Stomach (tissue), 9 donors: ENCODE measurements around the gene MGAT5. TPM values are rescaled to one million over a fixed set of nuclear protein-coding genes. Genes with fewer than 3 reads are reported as not detected.

Experiments used
- DNase-seq, 2 donors: peaks; one replicate each; pipeline versions ENCODE4 v3.0.0 to v3.0.0-alpha.2; 2013 to 2019
- H3K27ac ChIP-seq, 5 donors: fragments of 200-600 bp in 4 of 5; sonication (generic) in 4 of 5; one replicate each; pipeline ENCODE4 v1.5.1; 2013 to 2019; ENCODE audit warnings: mild to moderate bottlenecking in 1 of 5, moderate library complexity in 1 of 5
- H3K27me3 ChIP-seq, 3 donors: fragments of 200-600 bp; sonication (generic); one replicate each; pipeline ENCODE4 v1.5.1; 2017 to 2019; ENCODE audit warnings: mixed run types in 1 of 3
- H3K36me3 ChIP-seq, 4 donors: fragments of 200-600 bp; sonication (generic); 1 replicate in 3 of 4; 2 replicates in 1 of 4; pipeline ENCODE4 v1.5.1; 2016 to 2019
- H3K4me1 ChIP-seq, 4 donors: fragments of 200-600 bp; sonication (generic); one replicate each; pipeline ENCODE4 v1.5.1; 2016 to 2019
- H3K4me3 ChIP-seq, 4 donors: fragments of 200-600 bp; sonication (generic) in 3 of 4; one replicate each; pipeline ENCODE4 v1.5.1; 2016 to 2019; ENCODE audit warnings: mild to moderate bottlenecking in 1 of 4
- H3K9me3 ChIP-seq, 4 donors: fragments of 200-600 bp; sonication (generic); one replicate each; pipeline ENCODE4 v1.5.1; 2016 to 2019
- EP300 ChIP-seq: sonication (generic); formaldehyde crosslinking; IDR thresholded peaks from one replicate; pipeline ENCODE4 v1.6.1; 2017; ENCODE audit warnings: antibody characterized with exemption
- POLR2A ChIP-seq, 4 donors: fragments of 450-650 bp; IDR thresholded peaks; one replicate each; pipeline ENCODE4 v1.6.1; 2016; ENCODE audit warnings: antibody characterized with exemption in 4 of 4, control low read depth in 2 of 4, mild to moderate bottlenecking in 1 of 4, moderate library complexity in 1 of 4
- POLR2AphosphoS5 ChIP-seq, 3 donors: sonication (generic); formaldehyde crosslinking; IDR thresholded peaks; one replicate each; pipeline ENCODE4 v1.6.1; 2016; ENCODE audit warnings: antibody characterized with exemption in 3 of 3
- WGBS, 5 donors: extraction: QIAGEN DNeasy Blood & Tissue Kit in 3 of 5; methylation state at CpG; one replicate each; pipeline versions ENCODE4 v1.1.5 to v1.1.7; 2013 to 2018; 5-methylcytosine and 5-hydroxymethylcytosine counted together
- intact Hi-C: fragments of 100-400 bp; cut with DNase I; formaldehyde crosslinking; loops from one replicate; pipeline ENCODE4 v1.15.1; 2023; ENCODE audit warnings: low total_unique reads
- polyA plus RNA-seq, 3 donors: library from polyadenylated mRNA; stranded (reverse); fragments of 200-250 nt; gene quantifications; one replicate each; pipeline ENCODE4 v1.2.3, GENCODE V29; 2013
- total RNA-seq, 5 donors: library from RNA; depleted of rRNA; stranded (reverse); fragments of >200 nt; gene quantifications; one replicate each; pipeline versions ENCODE4 v1.1.0 to v1.2.3, GENCODE V29; 2014 to 2016
- TF ChIP-seq, protein P1 (sequence below), 7 experiments: fragments of 450-650 bp in 4 of 7; fragments of 200-600 bp in 3 of 7; sonication (generic) in 3 of 7; IDR thresholded peaks; one replicate each; pipeline ENCODE4 v1.5.1; 2016 to 2019; ENCODE audit warnings: antibody characterized with exemption in 7 of 7, control low read depth in 2 of 7, mild to moderate bottlenecking in 1 of 7
- donor health status: healthy with polysubstance abuse.
- donor health status: Bipolar disorder and iron deficiency.
- donor health status: healthy.

MGAT5 gene
- total and polyA plus RNA-seq, 8 donors, result 3.9 to 125 (median 46.0) TPM

DNA sequence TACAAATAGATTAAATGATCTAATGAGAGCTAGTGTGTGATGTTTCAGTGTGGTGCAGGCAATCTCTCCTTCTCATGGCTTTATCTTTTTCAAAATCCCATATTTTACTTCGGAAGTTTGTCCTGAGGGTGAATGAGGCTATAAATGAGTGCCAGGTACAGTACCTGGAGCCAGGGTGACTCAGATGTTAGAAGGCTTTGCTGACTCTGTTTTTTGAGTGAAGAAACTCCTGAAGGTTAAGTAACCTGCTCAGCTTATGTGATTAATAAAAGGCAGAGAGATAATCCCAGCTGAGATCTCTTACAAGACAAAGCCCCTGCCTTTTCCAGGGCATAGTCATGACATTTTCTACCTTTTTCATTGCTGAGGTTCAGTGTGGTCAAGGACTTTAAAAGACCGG is 52.6 kb downstream of the MGAT5 start:
- WGBS, 5 donors, result 85 to 93% (median 91%) methylated on average over 2 of the region's 2 CpGs
- intact Hi-C loops, result no loop called here
- no peaks in the 10 kb centered on the region for H3K9me3 ChIP-seq
- no peak for TF ChIP-seq EP300
- TF ChIP-seq POLR2A (IDR thresholded peaks at IDR 0.05), result no peak
- TF ChIP-seq POLR2AphosphoS5 (IDR thresholded peaks at IDR 0.05), result no peak
- TF ChIP-seq, protein P1, sequence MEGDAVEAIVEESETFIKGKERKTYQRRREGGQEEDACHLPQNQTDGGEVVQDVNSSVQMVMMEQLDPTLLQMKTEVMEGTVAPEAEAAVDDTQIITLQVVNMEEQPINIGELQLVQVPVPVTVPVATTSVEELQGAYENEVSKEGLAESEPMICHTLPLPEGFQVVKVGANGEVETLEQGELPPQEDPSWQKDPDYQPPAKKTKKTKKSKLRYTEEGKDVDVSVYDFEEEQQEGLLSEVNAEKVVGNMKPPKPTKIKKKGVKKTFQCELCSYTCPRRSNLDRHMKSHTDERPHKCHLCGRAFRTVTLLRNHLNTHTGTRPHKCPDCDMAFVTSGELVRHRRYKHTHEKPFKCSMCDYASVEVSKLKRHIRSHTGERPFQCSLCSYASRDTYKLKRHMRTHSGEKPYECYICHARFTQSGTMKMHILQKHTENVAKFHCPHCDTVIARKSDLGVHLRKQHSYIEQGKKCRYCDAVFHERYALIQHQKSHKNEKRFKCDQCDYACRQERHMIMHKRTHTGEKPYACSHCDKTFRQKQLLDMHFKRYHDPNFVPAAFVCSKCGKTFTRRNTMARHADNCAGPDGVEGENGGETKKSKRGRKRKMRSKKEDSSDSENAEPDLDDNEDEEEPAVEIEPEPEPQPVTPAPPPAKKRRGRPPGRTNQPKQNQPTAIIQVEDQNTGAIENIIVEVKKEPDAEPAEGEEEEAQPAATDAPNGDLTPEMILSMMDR (IDR thresholded peaks at IDR 0.05), result no peak
- no peaks in the 10 kb centered on the region for H3K36me3 ChIP-seq
- peaks cover 12 to 38% (median 18%) of the 10 kb centered on the region in 4 donors for H3K4me1 ChIP-seq
- H3K27ac ChIP-seq, result no peak overlapping the region
- H3K4me3 ChIP-seq, result no peak overlapping the region
- no peaks in the 10 kb centered on the region for H3K27me3 ChIP-seq
- DNase-seq, result no peak

DNA sequence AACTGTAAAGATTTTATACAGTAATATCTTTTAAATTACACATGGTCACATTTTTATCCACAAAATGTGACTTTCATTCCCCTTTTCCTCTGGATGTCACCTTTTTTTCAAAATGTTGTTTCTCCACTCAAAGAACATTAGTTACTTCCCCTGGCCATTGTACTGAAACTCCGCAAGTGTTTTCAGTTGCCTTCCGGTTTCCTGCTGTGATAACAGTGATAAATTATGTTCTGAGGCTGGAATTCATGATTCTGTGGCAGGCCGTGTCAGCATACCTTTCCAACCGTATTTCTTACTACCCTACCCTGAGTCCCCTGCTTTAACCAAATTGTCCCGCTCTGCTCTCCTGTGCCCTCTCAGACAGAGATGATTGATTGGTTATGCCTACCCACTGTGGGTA is 53.5 kb downstream of the MGAT5 start:
- Histone ChIP-seq H3K4me3 (no peak overlapping the region), H3K9me3 (no peaks in the 10 kb centered on the region), H3K4me1 (peaks cover 7 to 30% (median 11%) of the 10 kb centered on the region in 4 donors), H3K27me3 (no peaks in the 10 kb centered on the region), H3K36me3 (no peaks in the 10 kb centered on the region), H3K27ac (no peak overlapping the region)
- 54 to 69% (median 58%) methylated on average over 5 of the region's 5 CpGs for WGBS, 5 donors
- DNase-seq, result peak in 1 of 2 donors; percentile 33
- TF ChIP-seq POLR2A (IDR thresholded peaks at IDR 0.05) (no peak), EP300 (no peak), POLR2AphosphoS5 (IDR thresholded peaks at IDR 0.05) (no peak)
- TF ChIP-seq, protein P1 (IDR thresholded peaks at IDR 0.05), result no peak
- intact Hi-C loops, result no loop called here

DNA sequence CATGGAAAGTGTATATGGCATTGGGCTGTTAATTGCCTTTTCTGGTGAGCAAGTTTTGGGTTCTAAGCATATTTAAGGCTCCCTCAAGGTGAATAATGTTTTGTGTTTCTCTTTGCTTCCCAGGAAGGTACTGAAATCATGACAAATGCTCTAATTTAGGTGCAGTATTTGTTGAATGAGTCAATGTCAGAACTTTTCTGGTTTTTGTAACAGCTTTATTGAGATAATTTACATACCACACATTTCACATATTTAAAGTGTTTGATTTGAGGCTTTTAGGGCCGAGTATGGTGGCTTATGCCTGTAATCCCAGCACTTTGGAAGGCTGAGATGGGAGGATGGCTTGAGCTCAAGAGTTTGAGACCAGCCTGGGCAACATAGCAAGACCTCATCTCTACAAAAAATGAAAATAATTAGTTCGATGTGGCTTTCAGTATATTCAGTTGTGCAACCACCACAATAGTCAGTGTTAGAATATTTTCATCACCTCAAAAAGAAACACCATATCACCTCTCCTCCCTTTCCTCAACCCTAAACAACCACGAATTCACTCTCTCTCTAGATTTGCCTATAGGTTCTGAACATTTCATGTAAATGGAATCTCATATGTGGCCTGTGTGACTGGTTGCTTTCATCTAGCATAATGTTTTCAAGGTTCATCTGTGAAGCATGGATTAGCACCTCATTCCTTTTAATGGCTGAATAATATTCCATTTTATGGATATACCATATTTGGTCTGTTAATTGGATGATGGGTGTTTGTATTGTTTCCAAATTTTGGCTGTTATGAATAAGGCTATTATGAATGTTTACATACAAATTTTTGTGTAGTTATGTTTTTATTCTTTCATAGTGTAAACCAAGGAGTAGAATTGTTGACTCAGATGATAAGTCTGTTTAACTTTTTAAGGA is 54.9 kb downstream of the MGAT5 start:
- peaks cover 7 to 37% (median 15%) of the 10 kb centered on the region in 4 donors for H3K4me1 ChIP-seq
- intact Hi-C loops, result no loop called here
- no peak for TF ChIP-seq POLR2AphosphoS5 (IDR thresholded peaks at IDR 0.05)
- TF ChIP-seq POLR2A (IDR thresholded peaks at IDR 0.05), result no peak
- TF ChIP-seq, protein P1 (IDR thresholded peaks at IDR 0.05), result no peak
- no peak for TF ChIP-seq EP300
- H3K27me3 ChIP-seq, result no peaks in the 10 kb centered on the region
- 84 to 89% (median 87%) methylated on average over 3 of the region's 3 CpGs for WGBS, 5 donors
- no peaks in the 10 kb centered on the region for H3K9me3 ChIP-seq
- no peak for DNase-seq
- no peak overlapping the region for H3K4me3 ChIP-seq
- H3K36me3 ChIP-seq, result no peaks in the 10 kb centered on the region
- H3K27ac ChIP-seq, result no peak overlapping the region

DNA sequence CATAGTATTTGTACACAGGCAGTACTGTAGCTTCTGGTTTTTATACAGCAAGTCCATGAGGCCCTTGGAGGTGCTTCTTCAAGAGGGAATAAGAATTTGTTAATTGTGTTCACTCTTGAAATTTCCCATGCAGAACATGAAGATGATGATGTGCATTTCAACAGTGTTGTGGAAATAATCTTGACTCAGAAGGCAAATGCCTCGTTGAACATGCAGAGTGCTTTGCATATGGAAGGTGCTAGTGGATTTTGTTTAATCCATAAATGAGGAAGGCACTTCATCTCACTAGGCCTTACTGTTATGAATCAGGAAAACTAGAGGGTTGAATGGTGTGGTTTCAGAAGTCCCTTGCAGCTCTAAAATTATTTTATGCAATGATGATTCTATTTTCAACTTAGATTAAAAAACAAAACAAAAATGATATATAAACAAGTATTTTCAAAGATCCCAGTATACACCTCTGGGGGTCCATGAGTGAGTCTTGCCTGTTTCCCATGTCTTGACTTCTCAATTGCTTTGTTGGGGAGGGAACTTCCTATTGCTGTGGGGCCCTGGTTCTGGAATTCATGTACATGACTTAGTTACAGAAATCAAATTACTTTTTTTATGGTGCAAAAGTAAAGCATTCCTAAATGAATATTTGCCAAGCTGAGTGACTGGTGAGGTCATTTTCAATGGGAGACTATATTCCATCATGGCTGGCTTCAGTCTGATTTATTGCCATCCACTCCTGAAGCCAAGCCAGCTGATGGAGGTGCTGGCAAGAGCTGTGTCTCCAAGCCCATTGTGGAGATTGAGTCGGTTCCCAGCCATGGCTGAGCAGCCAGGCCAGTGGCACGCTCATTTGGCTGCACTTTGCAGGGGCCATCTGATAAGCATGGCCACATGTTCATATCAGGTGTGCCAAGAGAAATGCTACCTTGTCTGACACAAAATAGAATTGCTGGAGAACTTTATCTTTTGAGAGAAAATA is 56.5 kb downstream of the MGAT5 start:
- 45 to 73% (median 53%) methylated on average over 3 of the region's 3 CpGs for WGBS, 5 donors

More for the DNA sequence above, 56.5 kb downstream of the MGAT5 start:
- peak in 1 of 2 donors; percentile 75 for DNase-seq
- Histone ChIP-seq H3K4me3 (no peak overlapping the region), H3K36me3 (no peaks in the 10 kb centered on the region), H3K4me1 (peaks cover 16 to 47% (median 29%) of the 10 kb centered on the region in 4 donors), H3K27ac (no peak overlapping the region), H3K27me3 (no peaks in the 10 kb centered on the region), H3K9me3 (no peaks in the 10 kb centered on the region)
- TF ChIP-seq POLR2AphosphoS5 (IDR thresholded peaks at IDR 0.05) (peak in 1 of 3 donors; percentile 15), EP300 (no peak)
- intact Hi-C loops, result no loop called here
